PC-3 (cell line): Measurements from ENCODE around the gene TMTC2.

Experiments
- EZH2 ChIP-seq: fragments of 300-600 bp; sonication (generic); IDR thresholded peaks from one replicate; pipeline ENCODE4 v1.6.1; 2017; ENCODE audit warnings: antibody characterized with exemption, mild to moderate bottlenecking, low read length; ENCODE audit not compliant: unreplicated experiment
- EZH2phosphoT487 ChIP-seq: fragments of 300-600 bp; sonication (generic); IDR thresholded peaks from 2 replicates; pipeline ENCODE4 v1.6.1; 2018; ENCODE audit warnings: mild to moderate bottlenecking, antibody characterized with exemption, low read length, borderline replicate concordance
- TF ChIP-seq, protein P1 (sequence below): fragments of 300-600 bp; sonication (generic); conservative IDR thresholded peaks from 2 replicates; pipeline ENCODE4 v1.5.1; 2017; ENCODE audit warnings: antibody characterized with exemption, low read depth, mild to moderate bottlenecking, low read length

DNA sequence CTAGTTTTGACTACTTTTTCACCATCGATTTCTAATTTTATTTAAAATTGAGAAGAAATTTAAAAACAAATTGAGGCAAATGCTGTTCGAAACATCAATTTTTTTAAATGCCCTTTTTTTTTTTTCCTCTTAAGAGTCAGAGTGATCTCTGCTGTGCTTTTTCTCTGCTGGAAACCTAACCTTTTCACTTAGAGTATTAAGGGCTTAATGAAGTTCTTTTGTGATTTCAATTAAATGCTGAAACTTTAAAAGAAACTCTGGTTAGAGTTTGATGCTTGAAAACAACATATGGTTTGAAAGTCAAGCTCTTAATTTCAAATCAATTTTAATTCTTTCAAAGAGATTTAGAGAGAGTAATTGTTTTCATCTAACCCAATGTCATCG, 171.8 kb downstream of the TMTC2 start:
- TF ChIP-seq, protein P1, sequence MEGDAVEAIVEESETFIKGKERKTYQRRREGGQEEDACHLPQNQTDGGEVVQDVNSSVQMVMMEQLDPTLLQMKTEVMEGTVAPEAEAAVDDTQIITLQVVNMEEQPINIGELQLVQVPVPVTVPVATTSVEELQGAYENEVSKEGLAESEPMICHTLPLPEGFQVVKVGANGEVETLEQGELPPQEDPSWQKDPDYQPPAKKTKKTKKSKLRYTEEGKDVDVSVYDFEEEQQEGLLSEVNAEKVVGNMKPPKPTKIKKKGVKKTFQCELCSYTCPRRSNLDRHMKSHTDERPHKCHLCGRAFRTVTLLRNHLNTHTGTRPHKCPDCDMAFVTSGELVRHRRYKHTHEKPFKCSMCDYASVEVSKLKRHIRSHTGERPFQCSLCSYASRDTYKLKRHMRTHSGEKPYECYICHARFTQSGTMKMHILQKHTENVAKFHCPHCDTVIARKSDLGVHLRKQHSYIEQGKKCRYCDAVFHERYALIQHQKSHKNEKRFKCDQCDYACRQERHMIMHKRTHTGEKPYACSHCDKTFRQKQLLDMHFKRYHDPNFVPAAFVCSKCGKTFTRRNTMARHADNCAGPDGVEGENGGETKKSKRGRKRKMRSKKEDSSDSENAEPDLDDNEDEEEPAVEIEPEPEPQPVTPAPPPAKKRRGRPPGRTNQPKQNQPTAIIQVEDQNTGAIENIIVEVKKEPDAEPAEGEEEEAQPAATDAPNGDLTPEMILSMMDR: no peak
- TF ChIP-seq EZH2phosphoT487 (no peak), EZH2 (no peak)
